ENCODE results near the gene ZMYM2. TPM values are rescaled to one million over a fixed set of nuclear protein-coding genes. Genes with fewer than 3 reads are reported as not detected.

The ZMYM2 gene
- total RNA-seq, 2 donors from 2014 or later: 42.4 to 106 TPM

DNA sequence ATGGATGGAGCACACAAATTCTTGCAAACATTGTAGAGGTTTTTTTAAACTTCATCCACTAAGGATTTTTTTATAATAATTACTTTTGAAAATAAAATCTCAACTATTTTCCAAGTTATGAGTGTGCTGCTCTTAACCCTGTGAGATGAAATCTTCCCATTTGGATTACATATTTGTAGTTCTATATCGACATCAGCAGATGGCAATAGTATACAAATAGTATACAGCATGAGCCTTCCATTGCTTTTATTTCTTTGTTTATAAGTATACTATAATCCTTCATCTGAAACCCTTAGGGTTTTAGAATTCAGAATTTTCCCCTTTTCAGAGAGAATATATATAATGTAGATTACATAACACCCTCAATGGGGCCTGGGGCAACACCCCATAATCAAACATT is 131.8 kb downstream of the ZMYM2 start:
- no peak for ATAC-seq (replicated peaks)
- Mint-ChIP-seq H3K27me3 (no peaks in the 10 kb centered on the region), H3K4me1 (no peaks in the 10 kb centered on the region), H3K9me3 (no peaks in the 10 kb centered on the region), H3K27ac (no peak overlapping the region), H3K36me3 (ENCODE audit: low read depth) (peaks cover 29% of the 10 kb centered on the region), H3K4me3 (no peak overlapping the region)

DNA sequence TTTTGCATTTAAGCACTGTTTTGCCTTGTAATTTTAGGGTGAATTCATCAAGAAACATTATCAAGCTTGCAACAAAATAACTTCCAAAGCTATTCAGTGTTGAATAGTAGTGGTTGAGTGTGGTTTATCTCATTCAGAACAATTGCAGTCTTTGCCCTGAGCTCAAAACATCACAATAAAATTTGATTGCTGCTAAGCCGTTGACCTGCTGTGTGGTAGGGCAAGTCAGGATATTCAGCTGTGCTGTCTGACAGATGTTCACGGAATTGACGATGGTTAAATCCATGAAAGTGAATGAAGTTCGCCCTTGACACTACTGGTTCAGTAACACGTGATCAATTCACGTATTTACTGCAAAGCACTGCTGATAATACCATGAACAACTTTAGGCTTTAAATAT is 135.4 kb downstream of the ZMYM2 start:
- H3K36me3 Mint-ChIP-seq (ENCODE audit: low read depth): no peaks in the 10 kb centered on the region
- no peak overlapping the region for H3K4me3 Mint-ChIP-seq
- no peaks in the 10 kb centered on the region for H3K9me3 Mint-ChIP-seq
- no peak overlapping the region for H3K27ac Mint-ChIP-seq
- H3K27me3 Mint-ChIP-seq: peaks cover 10% of the 10 kb centered on the region
- ATAC-seq (replicated peaks): no peak
- peaks cover 3% of the 10 kb centered on the region for H3K4me1 Mint-ChIP-seq

- Mint-ChIP-seq H3K27me3 (peaks cover 43% of the 10 kb centered on the region), H3K27ac (no peak overlapping the region), H3K36me3 (ENCODE audit: low read depth) (no peaks in the 10 kb centered on the region), H3K4me3 (no peak overlapping the region), H3K9me3 (no peaks in the 10 kb centered on the region), H3K4me1 (peaks cover 3% of the 10 kb centered on the region)
- no peak for ATAC-seq (replicated peaks)
Observed at GRCh38 chr13:20099319-20099718, 140.8 kb downstream of the ZMYM2 start.

DNA sequence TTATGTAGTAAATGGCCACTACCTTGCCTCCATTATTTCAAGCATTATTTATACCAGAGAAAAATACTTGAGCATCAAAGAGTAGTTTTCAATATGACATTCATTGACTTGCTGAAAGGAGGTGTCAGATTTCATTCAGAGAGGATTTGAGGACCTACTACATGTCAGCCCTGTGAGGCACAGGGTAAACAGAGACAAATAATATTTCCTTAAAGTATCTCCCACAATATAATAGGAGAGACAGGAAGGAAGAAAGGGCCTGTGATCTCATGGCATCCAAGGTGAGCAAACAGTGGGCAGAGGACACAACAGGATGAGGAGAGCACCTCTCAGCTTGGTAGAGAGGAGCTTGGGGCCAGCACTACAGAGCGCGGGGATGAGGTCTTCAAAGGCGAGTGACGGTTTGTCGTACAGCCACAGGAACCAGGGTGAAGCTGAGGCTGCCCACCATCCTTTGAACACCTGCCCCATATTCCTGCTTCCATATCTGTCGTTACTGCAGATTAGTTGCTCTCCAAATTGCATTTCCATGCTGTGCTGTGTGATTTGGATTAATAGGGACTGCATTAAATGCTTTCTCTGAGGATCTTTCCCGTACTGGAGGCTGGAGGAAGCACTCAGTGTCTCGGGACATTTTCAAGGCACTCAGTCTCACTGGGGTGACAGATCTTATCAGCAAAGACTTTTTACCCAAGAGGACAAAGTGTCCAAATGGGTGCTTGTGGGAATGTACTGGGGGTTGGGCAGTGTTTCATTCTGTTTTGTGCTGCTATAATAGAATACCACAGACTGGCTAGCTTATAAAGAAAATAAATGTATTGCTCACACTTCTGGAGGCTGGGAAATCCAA is 143.2 kb downstream of the ZMYM2 start:
- ATAC-seq (replicated peaks): no peak
- peaks cover 3% of the 10 kb centered on the region for H3K4me1 Mint-ChIP-seq
- no peaks in the 10 kb centered on the region for H3K9me3 Mint-ChIP-seq
- no peaks in the 10 kb centered on the region for H3K36me3 Mint-ChIP-seq (ENCODE audit: low read depth)
- H3K27me3 Mint-ChIP-seq: peaks cover 52% of the 10 kb centered on the region
- H3K27ac Mint-ChIP-seq: no peak overlapping the region
- no peak overlapping the region for H3K4me3 Mint-ChIP-seq

DNA sequence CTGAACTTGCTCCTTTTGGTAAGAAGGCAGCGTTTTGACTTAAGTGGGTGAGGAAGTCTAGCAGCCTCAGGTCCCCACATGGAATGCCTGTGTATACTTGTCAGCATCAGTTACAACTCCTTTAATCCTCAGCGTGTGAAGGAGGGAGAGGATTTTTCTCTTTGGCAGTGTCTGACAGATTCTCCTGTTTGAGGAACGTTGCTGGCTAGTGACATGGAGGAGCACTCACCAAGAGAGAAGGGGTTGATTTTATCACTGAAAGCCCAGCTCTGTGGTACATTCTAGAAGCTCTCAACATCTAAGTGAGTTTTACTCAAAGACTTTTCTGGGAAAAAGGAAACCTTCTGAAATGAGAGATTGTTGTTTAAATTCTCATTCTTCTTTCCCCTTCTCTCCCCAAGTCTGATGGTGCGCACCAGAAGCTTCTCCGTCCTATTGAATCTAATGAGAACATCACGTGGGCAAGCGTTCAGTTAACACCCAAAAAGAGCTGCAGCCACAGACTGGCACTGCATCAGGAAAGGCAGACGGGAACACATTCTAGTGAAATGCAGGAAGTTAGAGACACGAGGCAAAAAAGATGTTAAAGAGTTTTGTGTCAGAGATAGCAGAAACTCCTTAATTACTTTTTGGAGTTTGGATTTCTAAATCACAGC is 144.1 kb downstream of the ZMYM2 start:
- H3K4me1 Mint-ChIP-seq: peaks cover 3% of the 10 kb centered on the region
- no peak for ATAC-seq (replicated peaks)
- peaks cover 52% of the 10 kb centered on the region for H3K27me3 Mint-ChIP-seq
- H3K27ac Mint-ChIP-seq: no peak overlapping the region
- no peak overlapping the region for H3K4me3 Mint-ChIP-seq
- no peaks in the 10 kb centered on the region for H3K36me3 Mint-ChIP-seq (ENCODE audit: low read depth)
- no peaks in the 10 kb centered on the region for H3K9me3 Mint-ChIP-seq

DNA sequence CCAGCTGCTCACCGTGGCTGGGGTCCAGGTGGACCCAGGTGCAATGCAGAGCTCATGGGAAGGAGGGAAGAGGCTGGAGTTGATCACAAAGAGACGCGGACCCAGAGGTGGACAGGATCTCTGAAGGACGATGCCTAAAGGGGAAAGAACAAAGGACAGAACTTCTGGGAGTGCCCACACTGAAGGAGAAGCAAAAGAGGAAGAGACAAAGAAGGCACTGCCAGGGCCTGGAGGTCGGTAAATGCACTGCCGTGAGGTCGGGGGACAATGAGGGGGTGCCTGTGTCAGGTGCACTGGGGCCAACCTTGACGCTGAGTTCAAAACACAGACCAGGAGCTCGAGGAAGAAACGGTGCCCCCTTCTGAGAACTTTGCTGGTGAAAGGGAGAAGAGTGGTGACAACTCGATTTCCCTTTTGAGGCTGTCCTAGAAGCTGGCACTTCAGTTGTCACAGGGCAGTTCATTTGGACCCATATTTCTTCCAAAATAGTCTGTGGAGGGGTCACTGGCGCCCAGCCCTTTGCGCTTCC is 146.7 kb downstream of the ZMYM2 start:
- Mint-ChIP-seq H3K4me1 (no peaks in the 10 kb centered on the region), H3K4me3 (no peak overlapping the region), H3K9me3 (no peaks in the 10 kb centered on the region), H3K36me3 (ENCODE audit: low read depth) (no peaks in the 10 kb centered on the region), H3K27ac (no peak overlapping the region), H3K27me3 (peaks cover 31% of the 10 kb centered on the region)
- ATAC-seq (replicated peaks): no peak

DNA sequence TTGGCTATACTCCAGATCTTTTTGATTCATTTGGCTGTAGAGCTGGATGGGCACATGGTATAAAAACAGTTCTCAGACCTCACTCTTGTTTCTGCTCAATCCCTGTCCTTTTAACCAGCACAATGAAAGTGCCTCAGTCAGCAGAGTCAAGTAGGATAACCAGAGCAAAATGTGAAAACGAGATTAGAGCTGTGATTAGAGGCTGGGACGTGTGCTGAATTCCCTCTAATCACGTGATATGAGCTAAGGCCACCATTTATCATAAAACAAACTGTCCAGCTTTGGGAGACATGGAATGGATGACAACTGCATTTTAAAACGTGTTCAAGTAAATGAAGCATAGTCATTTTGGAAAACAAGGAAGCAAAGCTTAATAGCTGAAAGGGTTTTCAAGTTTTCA is 148.2 kb downstream of the ZMYM2 start:
- Mint-ChIP-seq H3K4me3 (no peak overlapping the region), H3K9me3 (no peaks in the 10 kb centered on the region), H3K36me3 (ENCODE audit: low read depth) (no peaks in the 10 kb centered on the region), H3K27me3 (peaks cover 22% of the 10 kb centered on the region), H3K27ac (no peak overlapping the region), H3K4me1 (no peaks in the 10 kb centered on the region)
- ATAC-seq (replicated peaks): no peak

- H3K27me3 Mint-ChIP-seq: peaks cover 9% of the 10 kb centered on the region
Observed at GRCh38 chr13:20109037-20109436, 150.5 kb downstream of the ZMYM2 start.

DNA sequence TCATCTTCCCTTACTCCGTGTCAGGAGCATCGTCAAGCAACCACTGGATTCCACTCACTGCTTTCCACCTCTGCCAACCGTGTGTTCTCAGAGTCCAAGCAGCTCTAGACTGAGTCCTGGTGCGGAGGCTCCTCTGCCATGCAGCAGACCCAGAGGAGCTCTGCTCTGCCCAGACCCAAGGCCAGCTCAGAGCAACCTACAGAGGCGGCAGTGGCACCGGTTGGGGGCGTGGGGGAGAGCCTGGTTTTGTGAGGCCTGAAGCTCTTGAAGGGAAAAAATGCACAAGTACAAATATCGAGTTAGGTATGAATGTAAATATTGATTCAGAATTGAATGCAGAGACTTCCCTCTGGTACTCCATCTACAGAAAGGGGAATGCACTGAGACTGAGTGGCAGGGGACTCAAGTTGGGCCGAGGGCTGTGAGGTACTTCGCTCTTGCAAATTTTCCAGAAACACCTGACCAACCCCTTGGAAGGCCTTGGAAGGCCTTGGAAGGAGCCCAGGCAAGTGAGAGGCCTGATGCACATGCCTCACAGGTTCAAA is 155.6 kb downstream of the ZMYM2 start:
- H3K36me3 Mint-ChIP-seq (ENCODE audit: low read depth): no peaks in the 10 kb centered on the region
- H3K27me3 Mint-ChIP-seq: no peaks in the 10 kb centered on the region
- H3K27ac Mint-ChIP-seq: no peak overlapping the region
- peaks cover 2% of the 10 kb centered on the region for H3K4me1 Mint-ChIP-seq
- no peak overlapping the region for H3K4me3 Mint-ChIP-seq
- H3K9me3 Mint-ChIP-seq: no peaks in the 10 kb centered on the region
- ATAC-seq (replicated peaks): no peak

More at GRCh38 chr13:20109037-20109436, 150.5 kb downstream of the ZMYM2 start:
- no peak for ATAC-seq (replicated peaks)
- no peaks in the 10 kb centered on the region for H3K4me1 Mint-ChIP-seq
- H3K4me3 Mint-ChIP-seq: no peak overlapping the region
- no peaks in the 10 kb centered on the region for H3K36me3 Mint-ChIP-seq (ENCODE audit: low read depth)
- H3K9me3 Mint-ChIP-seq: no peaks in the 10 kb centered on the region
- H3K27ac Mint-ChIP-seq: no peak overlapping the region

- H3K4me3 Mint-ChIP-seq: no peak overlapping the region
- peaks cover 5% of the 10 kb centered on the region for H3K36me3 Mint-ChIP-seq (ENCODE audit: low read depth)
- H3K4me1 Mint-ChIP-seq: peaks cover 6% of the 10 kb centered on the region
- H3K27me3 Mint-ChIP-seq: no peaks in the 10 kb centered on the region
- ATAC-seq (replicated peaks): no peak
- H3K27ac Mint-ChIP-seq: no peak overlapping the region
- H3K9me3 Mint-ChIP-seq: no peaks in the 10 kb centered on the region
Observed at GRCh38 chr13:20116213-20116612, 157.7 kb downstream of the ZMYM2 start.

DNA sequence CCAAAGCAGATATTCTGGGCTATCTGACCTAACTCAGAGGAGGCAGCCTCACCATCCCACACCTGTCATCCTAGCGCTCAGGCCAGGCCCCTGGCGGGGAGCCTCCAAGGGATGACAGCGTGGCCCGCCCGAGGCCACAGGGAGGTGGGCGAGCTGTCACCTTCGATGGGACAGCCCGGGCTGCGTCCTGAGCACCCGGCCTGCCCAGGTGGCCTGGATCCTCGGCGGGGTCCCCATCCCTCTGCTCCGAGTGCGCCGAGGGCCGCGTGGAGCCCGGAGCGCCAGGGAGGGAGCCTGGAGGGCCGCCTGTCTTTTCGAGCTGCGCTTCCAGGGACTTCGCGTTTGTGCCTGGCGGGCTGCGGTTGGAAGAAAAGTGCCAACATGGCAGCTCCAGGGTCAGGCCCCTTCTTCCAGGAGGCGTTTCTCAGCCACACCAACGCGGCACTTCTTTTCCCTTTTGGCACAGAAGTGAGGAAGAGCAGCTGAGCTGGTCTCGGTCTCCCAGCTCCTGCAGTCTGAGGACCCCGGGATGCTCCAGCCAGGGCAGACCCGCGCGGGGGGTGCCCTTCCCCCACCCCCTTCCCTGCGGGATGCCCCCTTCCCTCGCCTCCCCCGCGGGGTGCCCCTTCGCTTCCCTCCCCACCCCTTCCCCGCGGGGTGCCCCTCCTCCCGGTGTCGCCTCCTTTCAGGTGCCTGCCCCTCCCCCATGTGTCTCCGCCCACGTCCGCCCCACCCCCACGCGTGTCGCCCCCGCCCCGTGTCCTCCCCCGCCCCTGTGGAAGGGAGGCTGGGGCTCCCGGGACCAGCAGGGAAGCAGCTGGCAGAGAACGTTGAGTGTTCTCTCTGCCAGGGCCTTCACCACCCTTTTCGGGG is 160.0 kb downstream of the ZMYM2 start:
- Mint-ChIP-seq H3K27me3 (no peaks in the 10 kb centered on the region), H3K27ac (peak overlapping the region; percentile 82), H3K9me3 (no peaks in the 10 kb centered on the region), H3K4me1 (peaks cover 6% of the 10 kb centered on the region), H3K36me3 (ENCODE audit: low read depth) (peaks cover 5% of the 10 kb centered on the region), H3K4me3 (peak overlapping the region; percentile 81)
- ATAC-seq (replicated peaks): no peak

- Mint-ChIP-seq H3K4me3 (peak overlapping the region; percentile 81), H3K9me3 (no peaks in the 10 kb centered on the region), H3K4me1 (peaks cover 6% of the 10 kb centered on the region), H3K36me3 (ENCODE audit: low read depth) (peaks cover 5% of the 10 kb centered on the region), H3K27me3 (no peaks in the 10 kb centered on the region), H3K27ac (peak overlapping the region; percentile 82)
- ATAC-seq (replicated peaks): peak; percentile 9
Observed at GRCh38 chr13:20119960-20120359, 161.4 kb downstream of the ZMYM2 start.

DNA sequence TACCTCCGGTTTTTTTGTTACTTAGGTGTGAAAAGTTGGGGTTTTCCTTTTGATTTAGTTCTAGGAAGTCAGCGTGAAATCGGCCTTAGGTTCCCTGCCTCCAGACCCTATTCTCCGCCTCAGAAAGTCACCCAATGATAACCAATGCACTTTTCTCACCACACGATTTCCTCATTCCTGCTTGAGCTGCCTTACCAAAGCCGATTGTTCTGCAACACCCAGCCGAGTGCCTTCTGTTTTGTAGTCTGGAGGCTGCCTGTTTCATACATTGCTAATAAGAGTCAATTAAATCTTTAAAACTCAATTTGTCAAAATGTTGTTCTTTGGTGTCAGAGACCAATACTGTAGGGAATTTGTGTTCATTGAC is 162.6 kb downstream of the ZMYM2 start:
- Mint-ChIP-seq H3K36me3 (ENCODE audit: low read depth) (peaks cover 5% of the 10 kb centered on the region), H3K9me3 (no peaks in the 10 kb centered on the region), H3K4me3 (peak overlapping the region; percentile 81), H3K27me3 (no peaks in the 10 kb centered on the region), H3K27ac (peak overlapping the region; percentile 82), H3K4me1 (peaks cover 6% of the 10 kb centered on the region)
- no peak for ATAC-seq (replicated peaks)

- peaks cover 5% of the 10 kb centered on the region for H3K36me3 Mint-ChIP-seq (ENCODE audit: low read depth)
- peaks cover 2% of the 10 kb centered on the region for H3K4me1 Mint-ChIP-seq
- H3K4me3 Mint-ChIP-seq: no peak overlapping the region
Observed at GRCh38 chr13:20124303-20124702, 165.8 kb downstream of the ZMYM2 start.

More at GRCh38 chr13:20124303-20124702, 165.8 kb downstream of the ZMYM2 start:
- no peaks in the 10 kb centered on the region for H3K27me3 Mint-ChIP-seq
- H3K27ac Mint-ChIP-seq: no peak overlapping the region
- H3K9me3 Mint-ChIP-seq: no peaks in the 10 kb centered on the region
- no peak for ATAC-seq (replicated peaks)

Data from activated T-helper 17 cell treated with anti-CD3 and anti-CD28 coated beads, Interleukin-2, amount 50 U/mL, for 72 hours (primary cell).